NCI-H2029 (cell line): ENCODE data around the gene G6PC1.
"Not testable (repeated sequence)": the region's sequence is repeated elsewhere in the genome, so short reads cannot be mapped to it uniquely, and the experiment has no call there.

ENCODE experiments used
- DNase-seq: peaks from one replicate; lab custom pipeline; 2025; lab: John Stamatoyannopoulos, UW

G6PC1 gene

DNA sequence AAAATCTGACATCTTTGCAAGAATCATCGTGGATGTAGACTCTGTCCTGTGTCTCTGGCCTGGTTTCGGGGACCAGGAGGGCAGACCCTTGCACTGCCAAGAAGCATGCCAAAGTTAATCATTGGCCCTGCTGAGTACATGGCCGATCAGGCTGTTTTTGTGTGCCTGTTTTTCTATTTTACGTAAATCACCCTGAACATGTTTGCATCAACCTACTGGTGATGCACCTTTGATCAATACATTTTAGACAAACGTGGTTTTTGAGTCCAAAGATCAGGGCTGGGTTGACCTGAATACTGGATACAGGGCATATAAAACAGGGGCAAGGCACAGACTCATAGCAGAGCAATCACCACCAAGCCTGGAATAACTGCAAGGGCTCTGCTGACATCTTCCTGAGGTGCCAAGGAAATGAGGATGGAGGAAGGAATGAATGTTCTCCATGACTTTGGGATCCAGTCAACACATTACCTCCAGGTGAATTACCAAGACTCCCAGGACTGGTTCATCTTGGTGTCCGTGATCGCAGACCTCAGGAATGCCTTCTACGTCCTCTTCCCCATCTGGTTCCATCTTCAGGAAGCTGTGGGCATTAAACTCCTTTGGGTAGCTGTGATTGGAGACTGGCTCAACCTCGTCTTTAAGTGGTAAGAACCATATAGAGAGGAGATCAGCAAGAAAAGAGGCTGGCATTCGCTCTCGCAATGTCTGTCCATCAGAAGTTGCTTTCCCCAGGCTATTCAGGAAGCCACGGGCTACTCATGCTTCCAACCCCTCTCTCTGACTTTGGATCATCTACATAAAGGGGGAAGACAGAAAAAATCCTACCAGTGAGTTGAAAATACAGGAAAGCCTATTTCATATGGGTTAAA is at the start of gene G6PC1:
Gene G6PC1 (plus strand): TSS at position 340 of the 872 bp plus-strand sequence. CDS start 78 bp downstream, at position 418.
- DNase-seq = no peak

DNA sequence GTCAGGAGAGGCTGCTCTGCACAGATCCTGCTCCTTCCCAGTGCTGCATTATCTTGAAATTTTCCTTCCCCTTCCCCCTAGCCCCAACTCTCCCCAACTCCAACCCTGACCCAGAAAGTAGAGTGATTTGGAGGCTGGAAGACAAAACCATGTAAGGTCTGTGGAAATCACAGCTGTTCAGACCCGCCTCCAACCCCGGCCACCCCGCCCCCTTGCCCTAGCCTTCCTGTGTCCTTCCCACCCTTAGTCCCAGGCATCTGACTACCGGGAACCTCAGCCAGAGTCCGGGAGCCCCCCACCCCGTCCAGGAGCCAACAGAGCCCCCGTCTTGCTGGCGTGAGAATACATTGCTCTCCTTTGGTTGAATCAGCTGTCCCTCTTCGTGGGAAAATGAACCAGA is 49.6 kb upstream of the G6PC1 start, which contains the start of gene AOC3:
Gene AOC3 (plus strand): TSS at position 246 of the 400 bp plus-strand sequence. CDS start 145 bp downstream, at position 391.
- no peak for DNase-seq

DNA sequence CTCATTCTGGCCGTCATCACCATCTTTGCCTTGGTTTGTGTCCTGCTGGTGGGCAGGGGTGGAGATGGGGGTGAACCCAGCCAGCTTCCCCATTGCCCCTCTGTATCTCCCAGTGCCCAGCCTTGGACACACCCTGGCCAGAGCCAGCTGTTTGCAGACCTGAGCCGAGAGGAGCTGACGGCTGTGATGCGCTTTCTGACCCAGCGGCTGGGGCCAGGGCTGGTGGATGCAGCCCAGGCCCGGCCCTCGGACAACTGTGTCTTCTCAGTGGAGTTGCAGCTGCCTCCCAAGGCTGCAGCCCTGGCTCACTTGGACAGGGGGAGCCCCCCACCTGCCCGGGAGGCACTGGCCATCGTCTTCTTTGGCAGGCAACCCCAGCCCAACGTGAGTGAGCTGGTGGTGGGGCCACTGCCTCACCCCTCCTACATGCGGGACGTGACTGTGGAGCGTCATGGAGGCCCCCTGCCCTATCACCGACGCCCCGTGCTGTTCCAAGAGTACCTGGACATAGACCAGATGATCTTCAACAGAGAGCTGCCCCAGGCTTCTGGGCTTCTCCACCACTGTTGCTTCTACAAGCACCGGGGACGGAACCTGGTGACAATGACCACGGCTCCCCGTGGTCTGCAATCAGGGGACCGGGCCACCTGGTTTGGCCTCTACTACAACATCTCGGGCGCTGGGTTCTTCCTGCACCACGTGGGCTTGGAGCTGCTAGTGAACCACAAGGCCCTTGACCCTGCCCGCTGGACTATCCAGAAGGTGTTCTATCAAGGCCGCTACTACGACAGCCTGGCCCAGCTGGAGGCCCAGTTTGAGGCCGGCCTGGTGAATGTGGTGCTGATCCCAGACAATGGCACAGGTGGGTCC is 49.0 kb upstream of the G6PC1 start:
- not testable (repeated sequence) for DNase-seq

DNA sequence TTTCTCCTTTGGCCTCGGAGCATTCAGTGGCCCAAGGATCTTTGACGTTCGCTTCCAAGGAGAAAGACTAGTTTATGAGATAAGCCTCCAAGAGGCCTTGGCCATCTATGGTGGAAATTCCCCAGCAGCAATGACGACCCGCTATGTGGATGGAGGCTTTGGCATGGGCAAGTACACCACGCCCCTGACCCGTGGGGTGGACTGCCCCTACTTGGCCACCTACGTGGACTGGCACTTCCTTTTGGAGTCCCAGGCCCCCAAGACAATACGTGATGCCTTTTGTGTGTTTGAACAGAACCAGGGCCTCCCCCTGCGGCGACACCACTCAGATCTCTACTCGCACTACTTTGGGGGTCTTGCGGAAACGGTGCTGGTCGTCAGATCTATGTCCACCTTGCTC is 48.2 kb upstream of the G6PC1 start:
- DNase-seq = no peak

DNA sequence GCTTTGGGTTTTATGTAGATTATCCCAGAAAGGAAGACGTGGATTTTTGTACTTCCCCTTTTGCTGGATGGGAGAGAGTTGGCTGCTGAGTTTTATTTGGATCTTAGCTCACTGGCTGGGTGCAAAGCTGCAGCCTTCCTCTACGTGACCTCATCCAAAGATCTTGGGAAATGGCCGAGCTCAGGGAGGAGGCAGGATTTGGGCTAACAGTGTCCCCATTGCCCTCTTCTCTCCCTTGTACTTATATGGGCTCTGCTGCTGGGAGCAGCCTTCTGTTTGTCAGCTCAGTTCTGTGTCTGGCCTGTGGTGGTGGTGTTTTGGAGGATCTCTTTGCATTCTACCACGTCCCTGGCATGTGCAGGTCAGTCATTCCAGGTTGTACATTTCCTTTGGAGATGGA is 47.6 kb upstream of the G6PC1 start:
- DNase-seq = no peak

DNA sequence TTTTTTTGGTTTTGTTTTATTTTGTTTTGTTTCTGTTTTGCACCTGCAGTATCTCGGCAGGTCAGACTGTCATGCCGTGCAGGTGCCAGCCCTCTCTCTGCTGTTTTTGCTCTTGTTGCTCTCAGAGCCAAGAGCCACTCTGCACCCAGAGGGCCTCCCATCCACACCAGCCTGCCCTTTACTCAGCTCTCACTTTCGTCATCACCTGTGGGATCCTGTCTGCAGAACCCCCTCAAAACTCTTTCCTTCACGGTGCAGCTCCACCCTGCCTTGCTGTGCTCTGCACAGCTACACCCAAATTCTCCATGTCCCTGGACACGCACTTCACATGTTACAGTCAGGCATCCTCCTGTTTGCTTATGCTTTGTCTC is 47.0 kb upstream of the G6PC1 start:
- DNase-seq = no peak

DNA sequence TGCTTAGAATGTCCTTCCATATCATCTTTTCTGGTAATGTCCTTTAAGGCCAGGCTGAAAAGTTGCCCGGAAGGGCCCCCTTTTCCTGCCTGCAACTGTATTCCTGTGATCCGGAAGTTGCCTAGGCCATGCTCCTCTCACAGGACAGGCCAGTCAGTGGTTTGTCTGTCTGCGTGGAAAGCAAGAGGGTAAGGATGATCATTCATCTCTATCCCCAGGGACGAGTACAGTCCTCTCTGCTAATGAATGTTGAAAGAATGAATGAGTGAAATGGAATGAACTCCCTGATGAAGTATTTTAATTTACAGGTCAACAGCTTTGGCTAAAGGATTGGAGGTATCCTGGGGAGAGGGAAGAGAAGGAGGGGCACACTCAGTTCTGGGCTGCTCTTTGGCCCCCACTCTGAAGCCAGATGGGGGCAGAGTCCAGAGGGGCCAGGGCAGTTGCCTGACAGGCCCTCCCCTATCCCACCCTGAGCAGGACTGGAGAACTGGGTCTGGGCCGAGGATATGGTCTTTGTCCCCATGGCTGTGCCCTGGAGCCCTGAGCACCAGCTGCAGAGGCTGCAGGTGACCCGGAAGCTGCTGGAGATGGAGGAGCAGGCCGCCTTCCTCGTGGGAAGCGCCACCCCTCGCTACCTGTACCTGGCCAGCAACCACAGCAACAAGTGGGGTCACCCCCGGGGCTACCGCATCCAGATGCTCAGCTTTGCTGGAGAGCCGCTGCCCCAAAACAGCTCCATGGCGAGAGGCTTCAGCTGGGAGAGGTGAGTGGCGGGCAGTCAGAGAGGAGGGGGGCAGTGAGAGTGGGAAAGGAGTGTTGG is 46.4 kb upstream of the G6PC1 start:
- DNase-seq = no peak

DNA sequence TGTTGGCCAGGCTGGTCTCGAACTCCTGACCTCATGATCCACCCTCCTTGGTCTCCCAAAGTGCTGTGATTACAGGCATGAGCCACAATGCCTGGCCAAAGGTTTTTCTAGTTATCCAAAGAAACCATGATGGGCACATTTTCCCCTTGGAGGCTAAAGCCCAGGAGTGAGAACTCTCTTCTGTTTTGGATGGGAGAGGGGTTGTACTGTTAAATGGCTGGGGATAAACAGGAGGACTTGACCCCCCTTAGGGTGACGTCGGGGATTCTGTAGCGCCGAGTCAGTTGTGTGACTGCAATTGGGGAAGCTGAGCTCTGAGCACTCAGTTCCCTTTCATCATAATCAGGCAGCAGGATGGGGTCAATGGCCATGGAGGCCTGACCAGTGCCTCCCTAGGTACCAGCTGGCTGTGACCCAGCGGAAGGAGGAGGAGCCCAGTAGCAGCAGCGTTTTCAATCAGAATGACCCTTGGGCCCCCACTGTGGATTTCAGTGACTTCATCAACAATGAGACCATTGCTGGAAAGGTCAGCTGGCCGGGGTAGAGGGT is 45.5 kb upstream of the G6PC1 start:
- no peak for DNase-seq

DNA sequence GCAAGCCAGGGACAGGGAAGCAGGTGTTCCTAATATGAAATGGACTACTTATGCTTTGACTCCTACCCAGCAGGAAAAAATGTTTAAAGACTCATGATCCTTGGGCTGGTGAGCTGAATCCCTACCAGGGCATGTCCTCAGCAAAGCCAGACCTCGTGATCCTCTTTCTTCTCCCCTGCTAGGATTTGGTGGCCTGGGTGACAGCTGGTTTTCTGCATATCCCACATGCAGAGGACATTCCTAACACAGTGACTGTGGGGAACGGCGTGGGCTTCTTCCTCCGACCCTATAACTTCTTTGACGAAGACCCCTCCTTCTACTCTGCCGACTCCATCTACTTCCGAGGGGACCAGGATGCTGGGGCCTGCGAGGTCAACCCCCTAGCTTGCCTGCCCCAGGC is 44.5 kb upstream of the G6PC1 start:
- DNase-seq = not testable (repeated sequence)

DNA sequence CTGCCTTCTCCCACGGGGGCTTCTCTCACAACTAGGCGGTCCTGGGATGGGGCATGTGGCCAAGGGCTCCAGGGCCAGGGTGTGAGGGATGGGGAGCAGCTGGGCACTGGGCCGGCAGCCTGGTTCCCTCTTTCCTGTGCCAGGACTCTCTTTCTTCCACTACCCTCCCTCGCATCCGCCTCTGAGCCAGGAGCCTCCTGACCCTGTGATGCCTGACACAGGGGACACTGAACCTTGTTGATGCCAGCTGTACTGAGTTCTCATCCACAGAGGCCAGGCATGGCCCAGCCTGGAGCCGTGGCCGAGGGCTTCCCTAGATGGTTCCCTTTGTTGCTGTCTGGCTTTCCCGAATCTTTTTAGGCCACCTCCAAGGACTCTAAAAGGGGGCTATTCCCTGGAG is 44.1 kb upstream of the G6PC1 start:
- DNase-seq = not testable (repeated sequence)

DNA sequence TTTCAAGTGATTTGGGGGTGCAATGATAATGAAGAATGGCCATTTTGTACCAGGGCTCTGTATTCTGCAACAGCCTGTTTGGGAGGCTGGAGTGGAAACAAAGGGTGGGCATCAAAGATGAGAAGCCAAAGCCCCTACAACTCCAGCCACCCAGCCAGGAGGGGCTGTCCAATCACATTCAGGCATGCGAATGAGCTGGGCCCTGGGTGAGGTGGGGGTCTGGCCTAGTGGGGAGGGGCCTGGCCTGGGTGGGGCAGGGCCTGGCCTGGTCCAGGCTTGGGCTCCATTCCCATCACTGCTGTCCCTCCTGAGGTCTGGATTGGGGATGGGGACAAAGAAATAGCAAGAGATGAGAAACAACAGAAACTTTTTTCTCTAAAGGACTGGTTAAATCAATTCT is 43.2 kb upstream of the G6PC1 start:
- no peak for DNase-seq

DNA sequence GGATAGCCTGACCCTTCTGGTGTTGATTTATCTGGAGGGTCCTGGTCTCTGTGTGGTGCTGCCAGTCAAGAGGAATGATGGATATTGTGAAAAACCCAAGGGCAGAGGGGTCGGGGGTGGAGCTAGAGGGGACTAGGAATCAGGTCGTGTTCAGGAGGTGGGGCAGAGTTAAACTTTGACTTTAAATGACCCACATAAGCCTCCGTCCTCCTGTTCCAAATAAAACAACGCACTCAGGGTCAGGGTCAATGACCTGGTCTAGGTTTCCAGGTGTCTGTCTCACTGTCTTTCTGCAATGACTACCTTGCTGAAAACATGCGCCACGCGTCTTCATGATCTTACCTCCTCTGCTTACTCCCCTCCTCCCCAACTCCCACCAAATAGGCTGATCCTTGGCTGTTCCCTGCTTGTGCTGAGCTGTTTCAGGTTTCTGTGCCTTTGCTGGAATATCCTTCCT is 34.9 kb upstream of the G6PC1 start:
- DNase-seq = no peak

DNA sequence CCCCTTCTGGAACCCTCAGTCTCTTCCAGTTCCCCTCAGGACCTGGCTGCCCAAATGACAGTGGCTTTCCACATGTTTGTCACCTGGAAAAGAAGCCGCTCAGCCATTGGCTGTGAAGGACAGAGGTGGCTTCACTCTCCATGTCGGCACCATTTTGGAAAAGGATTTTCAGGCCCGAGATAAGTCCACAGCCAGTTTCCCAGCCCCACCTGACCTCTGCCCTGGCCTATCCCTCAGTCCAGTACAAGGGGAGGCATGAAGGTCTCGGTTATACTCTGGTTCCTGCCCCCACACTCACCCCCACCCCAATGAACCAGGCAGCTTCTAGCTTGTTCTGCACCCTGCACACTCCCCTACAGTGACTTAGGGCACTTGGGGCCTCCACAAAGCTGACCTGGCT is 34.4 kb upstream of the G6PC1 start:
- no peak for DNase-seq

DNA sequence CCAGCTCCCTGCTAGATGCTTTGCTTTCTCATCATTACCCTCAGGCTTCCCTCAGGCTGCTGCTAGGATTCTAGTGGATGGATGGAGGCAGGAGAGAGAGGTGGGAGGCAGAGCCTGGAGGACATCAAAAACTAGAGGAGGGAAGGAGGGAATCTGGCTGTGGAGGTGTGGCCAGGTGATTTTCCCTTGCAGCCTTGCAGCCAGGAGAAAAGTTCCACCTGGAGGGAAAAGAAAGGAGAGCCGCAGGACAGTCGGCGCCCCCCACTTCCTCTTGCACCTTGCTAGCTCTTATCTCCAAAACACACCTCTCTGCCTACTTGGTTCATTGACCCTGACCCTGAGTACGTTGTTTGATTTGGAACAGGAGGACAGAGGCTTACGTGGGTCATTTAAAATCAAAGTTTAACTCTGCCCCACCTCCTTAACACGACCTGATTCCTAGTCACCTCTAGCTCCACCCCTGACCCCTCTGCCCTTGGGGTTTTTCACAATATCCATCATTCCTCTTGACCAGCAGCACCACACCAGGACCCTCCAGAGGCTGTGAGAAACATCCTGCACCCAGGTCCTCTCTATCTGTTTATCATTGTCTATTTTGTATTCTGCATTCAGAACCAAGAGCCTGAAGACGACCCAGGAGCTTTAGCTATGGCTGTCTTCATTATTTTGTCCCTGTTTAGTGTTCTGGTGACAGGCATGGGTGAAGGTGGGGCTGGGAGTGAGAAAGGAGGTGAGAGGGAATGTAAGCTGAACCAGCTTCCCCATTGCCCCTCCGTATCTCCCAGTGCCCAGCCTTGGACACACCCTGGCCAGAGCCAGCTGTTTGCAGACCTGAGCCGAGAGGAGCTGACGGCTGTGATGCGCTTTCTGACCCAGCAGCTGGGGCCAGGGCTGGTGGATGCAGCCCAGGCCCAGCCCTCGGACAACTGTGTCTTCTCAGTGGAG is 33.7 kb upstream of the G6PC1 start:
- no peak for DNase-seq

DNA sequence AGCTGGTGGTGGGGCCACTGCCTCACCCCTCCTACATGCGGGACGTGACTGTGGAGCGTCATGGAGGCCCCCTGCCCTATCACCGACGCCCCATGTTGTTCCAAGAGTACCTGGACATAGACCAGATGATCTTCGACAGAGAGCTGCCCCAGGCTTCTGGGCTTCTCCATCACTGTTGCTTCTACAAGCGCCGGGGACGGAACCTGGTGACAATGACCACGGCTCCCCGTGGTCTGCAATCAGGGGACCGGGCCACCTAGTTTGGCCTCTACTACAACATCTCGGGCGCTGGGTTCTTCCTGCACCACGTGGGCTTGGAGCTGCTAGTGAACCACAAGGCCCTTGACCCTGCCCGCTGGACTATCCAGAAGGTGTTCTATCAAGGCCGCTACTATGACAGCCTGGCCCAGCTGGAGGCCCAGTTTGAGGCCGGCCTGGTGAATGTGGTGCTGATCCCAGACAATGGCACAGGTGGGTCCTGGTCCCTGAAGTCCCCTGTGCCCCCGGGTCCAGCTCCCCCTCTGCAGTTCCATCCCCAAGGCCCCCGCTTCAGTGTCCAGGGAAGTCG is 32.8 kb upstream of the G6PC1 start:
- DNase-seq = not testable (repeated sequence)

DNA sequence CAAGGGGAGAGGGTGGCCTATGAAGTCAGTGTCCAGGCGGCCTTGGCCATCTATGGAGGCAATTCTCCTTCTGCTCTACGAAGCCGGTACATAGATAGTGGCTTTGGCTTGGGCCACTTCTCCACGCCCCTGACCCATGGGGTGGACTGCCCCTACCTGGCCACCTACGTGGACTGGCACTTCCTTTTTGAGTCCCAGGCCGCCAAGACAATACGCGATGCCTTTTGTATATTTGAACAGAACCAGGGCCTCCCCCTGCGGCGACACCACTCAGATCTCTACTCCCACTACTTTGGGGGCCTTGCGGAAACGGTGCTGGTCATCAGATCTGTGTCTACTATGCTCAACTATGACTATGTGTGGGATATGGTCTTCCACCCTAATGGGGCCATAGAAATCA is 32.3 kb upstream of the G6PC1 start:
- no peak for DNase-seq

DNA sequence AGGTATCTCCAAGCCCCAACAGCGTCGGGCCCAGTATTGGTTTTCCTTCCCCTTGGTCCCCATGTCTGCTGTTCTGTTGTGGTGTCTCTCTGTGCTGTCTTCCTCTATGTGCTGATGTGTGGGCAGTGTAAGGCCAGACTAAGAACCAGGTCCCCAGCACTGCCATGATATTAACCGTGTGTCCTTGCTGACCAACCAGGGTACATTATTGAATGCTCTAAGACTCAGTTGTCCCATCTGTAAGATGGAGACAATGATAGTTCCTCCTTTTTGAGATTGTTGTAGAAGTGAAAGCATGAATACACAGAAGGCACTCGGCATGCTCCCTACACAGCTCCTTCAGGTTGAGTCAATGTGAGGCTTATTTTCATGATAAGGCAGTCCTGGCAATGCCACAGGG is 29.0 kb upstream of the G6PC1 start:
- DNase-seq = no peak

DNA sequence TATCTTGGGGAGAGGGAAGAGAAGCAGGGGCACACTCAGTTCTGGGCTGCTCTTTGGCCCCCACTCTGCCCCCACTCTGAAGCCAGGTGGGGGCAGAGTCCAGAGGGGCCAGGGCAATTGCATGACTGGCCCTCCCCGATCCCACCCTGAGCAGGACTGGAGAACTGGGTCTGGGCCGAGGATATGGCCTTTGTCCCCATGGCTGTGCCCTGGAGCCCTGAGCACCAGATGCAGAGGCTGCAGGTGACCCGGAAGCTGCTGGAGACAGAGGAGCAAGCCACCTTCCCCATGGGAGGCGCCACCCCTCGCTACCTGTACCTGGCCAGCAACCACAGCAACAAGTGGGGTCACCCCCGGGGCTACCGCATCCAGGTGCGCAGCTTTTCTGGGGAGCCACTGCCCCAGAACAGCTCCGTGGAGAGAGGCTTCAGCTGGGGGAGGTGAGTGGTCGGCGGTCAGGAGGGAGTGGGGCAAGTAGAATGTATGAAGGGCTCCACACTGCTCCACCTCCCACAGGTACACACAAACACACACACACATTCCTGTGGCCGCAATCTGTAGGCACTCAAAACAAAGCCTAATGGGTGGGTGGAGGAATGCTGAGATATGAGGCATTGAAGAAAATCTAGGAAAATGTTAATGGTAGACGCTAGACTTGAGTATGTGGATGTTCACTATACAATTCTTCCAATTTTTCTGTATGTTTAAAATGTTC is 28.2 kb upstream of the G6PC1 start:
- no peak for DNase-seq

DNA sequence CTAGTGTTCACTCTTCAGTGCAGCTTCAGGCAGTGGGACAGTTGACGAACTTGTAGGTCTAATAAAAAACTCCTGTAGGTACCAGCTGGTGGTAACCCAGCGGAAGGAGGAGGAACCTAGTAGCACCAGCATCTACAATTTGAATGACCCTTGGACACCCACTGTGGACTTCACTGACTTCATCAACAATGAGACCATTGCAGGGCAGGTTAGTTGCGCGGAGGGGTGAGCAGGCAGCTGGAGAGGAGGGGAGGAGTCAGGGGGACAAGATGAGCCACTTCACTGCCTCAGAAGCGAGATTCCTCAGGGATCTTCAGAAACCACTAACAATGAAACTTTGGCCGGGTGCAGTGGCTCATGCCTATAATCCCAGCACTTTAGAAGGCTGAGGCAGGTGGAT is 27.3 kb upstream of the G6PC1 start:
- no peak for DNase-seq
